A549 (cell line): Measurements from ENCODE around the gene OOSP2. TPM values are rescaled to one million over a fixed set of nuclear protein-coding genes. Genes with fewer than 3 reads are reported as not detected.

Experiments
- ATAC-seq, 2 experiments: fragments of 200-7000 bp in 1 of 2; fragments of >200 bp in 1 of 2; cut with Nextera tagmentation in 1 of 2; cut with Tn5 transposase in 1 of 2; 3 replicates each; pipeline versions ENCODE4 v1.8.0 to v1.9.1; 2018 to 2020; ENCODE audit warnings: mild to moderate bottlenecking in 1 of 2, moderate library complexity in 1 of 2
- CTCF ChIA-PET: fragments of 300-600 bp; sonication (Branson Sonifier 250); formaldehyde crosslinking; extraction: SDS; loops from one replicate; lab custom pipeline; 2021; ENCODE audit warnings: antibody characterized with exemption, inconsistent platforms; lab: Yijun Ruan, JAX
- POLR2A ChIA-PET: fragments of 350-600 bp; formaldehyde crosslinking; extraction: SDS; loops from one replicate; lab custom pipeline; 2021; ENCODE audit warnings: antibody characterized with exemption, inconsistent platforms; lab: Yijun Ruan, JAX
- DNase-seq, 2 experiments: peaks; one replicate each; pipeline versions ENCODE4 v3.0.0 to v3.0.0-alpha.2; 2011 to 2016; ENCODE audit warnings: low read depth in 1 of 2, low spot score in 1 of 2
- FAIRE-seq: peaks from 2 replicates; lab custom pipeline; 2011; peaks lifted over from hg19 to GRCh38; lab: Jason Lieb, UNC
- H3K27ac ChIP-seq, 2 experiments: fragments of >200 bp; sonication (Bioruptor Twin); formaldehyde crosslinking; 3 replicates each; pipeline ENCODE4 v1.5.1; 2016 to 2017
- H3K4me1 ChIP-seq: fragments of >200 bp; sonication (Bioruptor Twin); formaldehyde crosslinking; 3 replicates; pipeline ENCODE4 v1.6.1; 2016
- H3K4me2 ChIP-seq: fragments of >200 bp; sonication (Bioruptor Twin); formaldehyde crosslinking; 3 replicates; pipeline ENCODE4 v1.6.1; 2016
- H3K4me3 ChIP-seq: fragments of >200 bp; sonication (Bioruptor Twin); formaldehyde crosslinking; 3 replicates; pipeline ENCODE4 v1.5.1; 2016
- H3K9me3 ChIP-seq: fragments of >200 bp; sonication (Bioruptor Twin); formaldehyde crosslinking; 3 replicates; pipeline ENCODE4 v1.6.1; 2016
- BCL3 ChIP-seq: fragments of >200 bp; sonication (Bioruptor Twin); formaldehyde crosslinking; IDR thresholded peaks from 3 replicates; pipeline ENCODE4 v1.6.1; 2016
- CBX2 ChIP-seq: fragments of 200-600 bp; sonication (generic); IDR thresholded peaks from 2 replicates; pipeline ENCODE4 v1.6.1; 2016; ENCODE audit warnings: low read depth, mild to moderate bottlenecking, borderline replicate concordance
- CHD4 ChIP-seq: fragments of 200-600 bp; sonication (generic); IDR thresholded peaks from 2 replicates; pipeline ENCODE4 v1.6.1; 2016; ENCODE audit warnings: antibody characterized with exemption, mild to moderate bottlenecking, borderline replicate concordance
- FOSB ChIP-seq: fragments of 250-450 bp; sonication (Bioruptor Pico); IDR thresholded peaks from 2 replicates; pipeline ENCODE4 v1.5.0; 2020; ENCODE audit warnings: mild to moderate bottlenecking, moderate library complexity
- FOSL2 ChIP-seq, 2 experiments: fragments of 450-650 bp in 1 of 2; fragments of >200 bp in 1 of 2; sonication (Bioruptor Twin) in 1 of 2; formaldehyde crosslinking; IDR thresholded peaks; 2 replicates each; pipeline versions ENCODE4 v1.5.0 to v1.6.1; 2016 to 2020; ENCODE audit warnings: mild to moderate bottlenecking in 1 of 2, moderate library complexity in 1 of 2
- FOXS1 ChIP-seq: fragments of 250-450 bp; sonication (Bioruptor Pico); IDR thresholded peaks from 2 replicates; pipeline ENCODE4 v1.5.0; 2020; ENCODE audit warnings: mild to moderate bottlenecking, moderate library complexity
- HDAC2 ChIP-seq: fragments of 200-600 bp; sonication (generic); IDR thresholded peaks from 2 replicates; pipeline ENCODE4 v1.6.1; 2016
- HES2 ChIP-seq: fragments of >200 bp; sonication (Bioruptor Twin); formaldehyde crosslinking; IDR thresholded peaks from 2 replicates; pipeline ENCODE4 v1.6.1; 2016
- HEYL ChIP-seq: fragments of 250-450 bp; sonication (Bioruptor Pico); IDR thresholded peaks from 2 replicates; pipeline ENCODE4 v1.8.0; 2021; ENCODE audit warnings: mild to moderate bottlenecking, moderate library complexity
- HOXB13 ChIP-seq: fragments of 250-450 bp; sonication (Bioruptor Pico); IDR thresholded peaks from 2 replicates; pipeline ENCODE4 v1.5.0; 2020; ENCODE audit warnings: low read depth, mild to moderate bottlenecking, moderate library complexity
- HOXB5 ChIP-seq: fragments of 250-450 bp; sonication (Bioruptor Pico); IDR thresholded peaks from 2 replicates; pipeline ENCODE4 v1.5.0; 2020; ENCODE audit warnings: mild to moderate bottlenecking, moderate library complexity
- KDM5A ChIP-seq: fragments of 200-600 bp; sonication (generic); IDR thresholded peaks from 2 replicates; pipeline ENCODE4 v1.6.1; 2016; ENCODE audit warnings: antibody characterized with exemption, mild to moderate bottlenecking
- MAX ChIP-seq: IDR thresholded peaks from 2 replicates; pipeline ENCODE4 v1.6.1; 2012
- MAZ ChIP-seq: fragments of 150-350 bp; IDR thresholded peaks from 2 replicates; pipeline ENCODE4 v1.6.1; 2014; ENCODE audit warnings: antibody characterized with exemption, low read depth, low read length, borderline replicate concordance
- MYC ChIP-seq: IDR thresholded peaks from 2 replicates; pipeline ENCODE4 v1.6.1; 2012; ENCODE audit warnings: mild to moderate bottlenecking, inconsistent platforms, low read length, improper control_type of control experiment, borderline replicate concordance
- NPAS2 ChIP-seq: fragments of 250-450 bp; sonication (Bioruptor Pico); IDR thresholded peaks from 2 replicates; pipeline ENCODE4 v1.8.0; 2022; ENCODE audit warnings: mild to moderate bottlenecking, moderate library complexity, borderline replicate concordance
- PHF8 ChIP-seq: fragments of 200-600 bp; sonication (generic); IDR thresholded peaks from 2 replicates; pipeline ENCODE4 v1.6.1; 2016; ENCODE audit warnings: low read depth, mild to moderate bottlenecking, antibody characterized with exemption, moderate library complexity, borderline replicate concordance
- POLR2AphosphoS2 ChIP-seq: conservative IDR thresholded peaks from 2 replicates; pipeline ENCODE4 v1.6.1; 2012; ENCODE audit warnings: low read length, improper control_type of control experiment, inconsistent platforms
- RAD21 ChIP-seq, 2 experiments: fragments of >200 bp in 1 of 2; sonication (Bioruptor Twin) in 1 of 2; formaldehyde crosslinking in 1 of 2; IDR thresholded peaks in 1 of 2; conservative IDR thresholded peaks in 1 of 2; 2 replicates in 1 of 2; 3 replicates in 1 of 2; pipeline ENCODE4 v1.6.1; 2012 to 2018; ENCODE audit warnings: inconsistent platforms in 1 of 2
- RARB ChIP-seq: fragments of 250-450 bp; sonication (Bioruptor Pico); IDR thresholded peaks from 2 replicates; pipeline ENCODE4 v1.8.0; 2021; ENCODE audit warnings: mild to moderate bottlenecking, moderate library complexity
- RCOR1 ChIP-seq: fragments of 150-350 bp; IDR thresholded peaks from 2 replicates; pipeline ENCODE4 v1.6.1; 2014; ENCODE audit warnings: antibody characterized with exemption, low read length, low read depth
- RFX5 ChIP-seq: fragments of 450-650 bp; IDR thresholded peaks from 2 replicates; pipeline ENCODE4 v1.7.1; 2014; ENCODE audit warnings: antibody characterized with exemption, mild to moderate bottlenecking, moderate library complexity
- TFCP2L1 ChIP-seq: fragments of 250-450 bp; sonication (Bioruptor Pico); IDR thresholded peaks from 2 replicates; pipeline ENCODE4 v1.5.0; 2021; ENCODE audit warnings: mild to moderate bottlenecking
- ZC3H11A ChIP-seq: fragments of 450-650 bp; IDR thresholded peaks from 2 replicates; pipeline ENCODE4 v1.6.1; 2014; ENCODE audit warnings: antibody characterized with exemption, mild to moderate bottlenecking
- ZNF302 ChIP-seq: fragments of 250-450 bp; sonication (Bioruptor Pico); IDR thresholded peaks from 2 replicates; pipeline ENCODE4 v1.9.0; 2021; ENCODE audit warnings: inconsistent platforms, mild to moderate bottlenecking, moderate library complexity
- ZSCAN20 ChIP-seq: fragments of 250-450 bp; sonication (Bioruptor Pico); IDR thresholded peaks from 2 replicates; pipeline ENCODE4 v1.8.0; 2022; ENCODE audit warnings: mild to moderate bottlenecking, moderate library complexity
- WGBS: methylation state at CpG from one replicate; pipeline ENCODE4 v1.1.6; 2017; ENCODE audit errors: missing lambda C conversion rate; 5-methylcytosine and 5-hydroxymethylcytosine counted together
- polyA plus RNA-seq, 4 experiments: library from polyadenylated mRNA; depleted of rRNA in 3 of 4; stranded (reverse); fragments of >200 nt; fragmentation: RNase III in 1 of 4; extraction: RNeasy Plus Mini Kit Qiagen cat#74134 plus additional on column Dnase treatment in 1 of 4; gene quantifications; 2 replicates in 3 of 4; 3 replicates in 1 of 4; pipeline ENCODE4 v1.2.3, GENCODE V29; 2011 to 2017
- TF ChIP-seq, protein P1 (sequence below): IDR thresholded peaks from 2 replicates; pipeline ENCODE4 v1.6.1; 2012; ENCODE audit warnings: low read depth, borderline replicate concordance
- TF ChIP-seq, protein P2 (sequence below): fragments of 250-450 bp; sonication (Bioruptor Pico); IDR thresholded peaks from 2 replicates; pipeline ENCODE4 v1.5.0; 2021; ENCODE audit warnings: mild to moderate bottlenecking, moderate library complexity, borderline replicate concordance
- TF ChIP-seq, protein P3 (sequence below): IDR thresholded peaks from 2 replicates; pipeline ENCODE4 v1.6.1; 2012

The OOSP2 gene
- polyA plus RNA-seq, 2 of the 4 experiments (the other 2 are of a cell fraction) = not detected

GRCh38 chr11:60059052-60059451 lies 18.8 kb downstream of the OOSP2 start:
- FAIRE-seq = no peak
- POLR2A ChIA-PET = no interaction called here
- DNase-seq = no peak
- H3K4me3 ChIP-seq = no peak overlapping the region
- no peaks in the 10 kb centered on the region for H3K4me1 ChIP-seq
- CTCF ChIA-PET = no interaction called here
- H3K4me2 ChIP-seq = no peak overlapping the region
- ATAC-seq = no peak
- no peak overlapping the region for H3K27ac ChIP-seq
- H3K9me3 ChIP-seq = no peaks in the 10 kb centered on the region
- TF ChIP-seq KDM5A (no peak), HOXB5 (CRISPR knock-in tag) (no peak), RFX5 (no peak), POLR2AphosphoS2 (no peak), FOSB (CRISPR knock-in tag) (no peak), FOXS1 (CRISPR knock-in tag) (no peak), HDAC2 (no peak), TFCP2L1 (CRISPR knock-in tag) (no peak), RAD21 (conservative IDR thresholded peaks at IDR 0.05 in 1 of 2, IDR thresholded peaks at IDR 0.05 in 1 of 2) (no peak), CHD4 (no peak), HOXB13 (CRISPR knock-in tag) (no peak), MAZ (no peak), HEYL (CRISPR knock-in tag) (no peak), RCOR1 (no peak)
- WGBS = 22% methylated on average over 3 of the region's 3 CpGs

GRCh38 chr11:60059521-60060240 lies 19.5 kb downstream of the OOSP2 start:
- no peak for ATAC-seq
- Histone ChIP-seq H3K4me3 (no peak overlapping the region), H3K27ac (no peak overlapping the region), H3K4me1 (no peaks in the 10 kb centered on the region), H3K4me2 (no peak overlapping the region), H3K9me3 (no peaks in the 10 kb centered on the region)
- no peak for DNase-seq
- CTCF ChIA-PET = no interaction called here
- FAIRE-seq = no peak
- 31% methylated on average over 4 of the region's 4 CpGs for WGBS
- POLR2A ChIA-PET = no interaction called here
- TF ChIP-seq MYC (no peak), ZC3H11A (no peak), NPAS2 (no peak), ZSCAN20 (CRISPR knock-in tag) (no peak), FOSB (CRISPR knock-in tag) (no peak), CHD4 (no peak), FOSL2 (IDR thresholded peaks at IDR 0.05) (no peak), FOSL2 (CRISPR knock-in tag; IDR thresholded peaks at IDR 0.05) (no peak), CBX2 (no peak), PHF8 (no peak), TFCP2L1 (CRISPR knock-in tag) (no peak), HOXB13 (CRISPR knock-in tag) (no peak), RARB (CRISPR knock-in tag) (no peak), ZNF302 (CRISPR knock-in tag) (no peak), BCL3 (no peak), MAX (no peak), HES2 (no peak)
- TF ChIP-seq, protein P1, sequence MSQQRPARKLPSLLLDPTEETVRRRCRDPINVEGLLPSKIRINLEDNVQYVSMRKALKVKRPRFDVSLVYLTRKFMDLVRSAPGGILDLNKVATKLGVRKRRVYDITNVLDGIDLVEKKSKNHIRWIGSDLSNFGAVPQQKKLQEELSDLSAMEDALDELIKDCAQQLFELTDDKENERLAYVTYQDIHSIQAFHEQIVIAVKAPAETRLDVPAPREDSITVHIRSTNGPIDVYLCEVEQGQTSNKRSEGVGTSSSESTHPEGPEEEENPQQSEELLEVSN = no peak
- TF ChIP-seq, protein P2, sequence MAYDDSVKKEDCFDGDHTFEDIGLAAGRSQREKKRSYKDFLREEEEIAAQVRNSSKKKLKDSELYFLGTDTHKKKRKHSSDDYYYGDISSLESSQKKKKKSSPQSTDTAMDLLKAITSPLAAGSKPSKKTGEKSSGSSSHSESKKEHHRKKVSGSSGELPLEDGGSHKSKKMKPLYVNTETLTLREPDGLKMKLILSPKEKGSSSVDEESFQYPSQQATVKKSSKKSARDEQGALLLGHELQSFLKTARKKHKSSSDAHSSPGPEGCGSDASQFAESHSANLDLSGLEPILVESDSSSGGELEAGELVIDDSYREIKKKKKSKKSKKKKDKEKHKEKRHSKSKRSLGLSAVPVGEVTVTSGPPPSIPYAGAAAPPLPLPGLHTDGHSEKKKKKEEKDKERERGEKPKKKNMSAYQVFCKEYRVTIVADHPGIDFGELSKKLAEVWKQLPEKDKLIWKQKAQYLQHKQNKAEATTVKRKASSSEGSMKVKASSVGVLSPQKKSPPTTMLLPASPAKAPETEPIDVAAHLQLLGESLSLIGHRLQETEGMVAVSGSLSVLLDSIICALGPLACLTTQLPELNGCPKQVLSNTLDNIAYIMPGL (CRISPR knock-in tag) = no peak
- TF ChIP-seq, protein P3, sequence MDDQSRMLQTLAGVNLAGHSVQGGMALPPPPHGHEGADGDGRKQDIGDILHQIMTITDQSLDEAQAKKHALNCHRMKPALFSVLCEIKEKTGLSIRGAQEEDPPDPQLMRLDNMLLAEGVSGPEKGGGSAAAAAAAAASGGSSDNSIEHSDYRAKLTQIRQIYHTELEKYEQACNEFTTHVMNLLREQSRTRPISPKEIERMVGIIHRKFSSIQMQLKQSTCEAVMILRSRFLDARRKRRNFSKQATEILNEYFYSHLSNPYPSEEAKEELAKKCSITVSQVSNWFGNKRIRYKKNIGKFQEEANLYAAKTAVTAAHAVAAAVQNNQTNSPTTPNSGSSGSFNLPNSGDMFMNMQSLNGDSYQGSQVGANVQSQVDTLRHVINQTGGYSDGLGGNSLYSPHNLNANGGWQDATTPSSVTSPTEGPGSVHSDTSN = no peak
